Measurements from ENCODE around the gene BARX2. TPM values are rescaled to one million over a fixed set of nuclear protein-coding genes. Genes with fewer than 3 reads are reported as not detected.

BARX2 gene
- total RNA-seq, 1 experiment from 2014 or later, result not detected

- no peak for DNase-seq (ENCODE audit: low spot score)
These were observed 20.8 kb downstream of the BARX2 start for GRCh38 chr11:129396454-129396853.

- DNase-seq (ENCODE audit: low spot score), result no peak
These were observed 26.8 kb downstream of the BARX2 start for GRCh38 chr11:129402206-129403171.

GRCh38 chr11:129404731-129405130 lies 29.1 kb downstream of the BARX2 start:
- DNase-seq (ENCODE audit: low spot score), result no peak

- no peak for DNase-seq (ENCODE audit: low spot score)
These were observed 33.3 kb downstream of the BARX2 start for GRCh38 chr11:129408865-129409444.

GRCh38 chr11:129410395-129410960 lies 34.8 kb downstream of the BARX2 start:
- no peak for DNase-seq (ENCODE audit: low spot score)

- DNase-seq (ENCODE audit: low spot score), result no peak
These were observed 36.8 kb downstream of the BARX2 start for GRCh38 chr11:129412494-129412893.

GRCh38 chr11:129414144-129414872 lies 38.7 kb downstream of the BARX2 start:
- no peak for DNase-seq (ENCODE audit: low spot score)

- no peak for DNase-seq (ENCODE audit: low spot score)
These were observed 40.6 kb downstream of the BARX2 start for GRCh38 chr11:129416080-129416820.

- no peak for DNase-seq (ENCODE audit: low spot score)
These were observed 41.8 kb downstream of the BARX2 start for GRCh38 chr11:129417458-129417857.

GRCh38 chr11:129418039-129418438 lies 42.4 kb downstream of the BARX2 start:
- no peak for DNase-seq (ENCODE audit: low spot score)

- DNase-seq (ENCODE audit: low spot score), result no peak
These were observed 43.7 kb downstream of the BARX2 start for GRCh38 chr11:129419386-129419785.

- DNase-seq (ENCODE audit: low spot score), result no peak
These were observed 47.8 kb downstream of the BARX2 start for GRCh38 chr11:129423426-129423825.

- DNase-seq (ENCODE audit: low spot score), result no peak
These were observed 49.6 kb downstream of the BARX2 start for GRCh38 chr11:129425214-129425613.

- no peak for DNase-seq (ENCODE audit: low spot score)
These were observed 50.4 kb downstream of the BARX2 start for GRCh38 chr11:129426038-129426437.

GRCh38 chr11:129426776-129427175 lies 51.1 kb downstream of the BARX2 start:
- DNase-seq (ENCODE audit: low spot score), result no peak

GRCh38 chr11:129427376-129427775 lies 51.7 kb downstream of the BARX2 start:
- DNase-seq (ENCODE audit: low spot score), result no peak

GRCh38 chr11:129427816-129428406 lies 52.3 kb downstream of the BARX2 start:
- no peak for DNase-seq (ENCODE audit: low spot score)

GRCh38 chr11:129428557-129428956 lies 52.9 kb downstream of the BARX2 start:
- DNase-seq (ENCODE audit: low spot score), result no peak

GRCh38 chr11:129434641-129435498 lies 59.2 kb downstream of the BARX2 start:
- peak; percentile 40 for DNase-seq (ENCODE audit: low spot score)
